ENCODE data around the gene LGALS9C. TPM values are rescaled to one million over a fixed set of nuclear protein-coding genes. Genes with fewer than 3 reads are reported as not detected.
A peak's percentile ranks its signal among the peaks of the same experiment; 100 is the strongest.
"Not testable (repeated sequence)": the region's sequence is repeated elsewhere in the genome, so short reads cannot be mapped to it uniquely, and the experiment has no call there.

The LGALS9C gene
- total RNA-seq, 2 experiments from 2014 or later, result 0.45 to 0.54 TPM

GRCh38 chr17:18487633-18488032, 11.0 kb downstream of the LGALS9C start:
- H3K36me3 Mint-ChIP-seq (ENCODE audit: low read depth); H3K9me3 Mint-ChIP-seq; H3K27ac Mint-ChIP-seq; H3K4me3 Mint-ChIP-seq; intact Hi-C loops (cut with micrococcal nuclease); CTCF ChIA-PET; H3K4me1 Mint-ChIP-seq (ENCODE audit: low read depth); DNase-seq; H3K27me3 Mint-ChIP-seq (ENCODE audit: low read depth): not testable (repeated sequence)

- H3K9me3 Mint-ChIP-seq; H3K4me1 Mint-ChIP-seq (ENCODE audit: low read depth); H3K4me3 Mint-ChIP-seq; H3K36me3 Mint-ChIP-seq (ENCODE audit: low read depth); H3K27me3 Mint-ChIP-seq (ENCODE audit: low read depth); intact Hi-C loops (cut with micrococcal nuclease); H3K27ac Mint-ChIP-seq; DNase-seq; CTCF ChIA-PET: not testable (repeated sequence)
Measured at GRCh38 chr17:18488622-18489021, 12.0 kb downstream of the LGALS9C start.

- DNase-seq; H3K4me1 Mint-ChIP-seq (ENCODE audit: low read depth); H3K4me3 Mint-ChIP-seq; H3K9me3 Mint-ChIP-seq; H3K27me3 Mint-ChIP-seq (ENCODE audit: low read depth); H3K36me3 Mint-ChIP-seq (ENCODE audit: low read depth); intact Hi-C loops (cut with micrococcal nuclease); H3K27ac Mint-ChIP-seq; CTCF ChIA-PET: not testable (repeated sequence)
Measured at GRCh38 chr17:18490016-18490415, 13.4 kb downstream of the LGALS9C start.

GRCh38 chr17:18492712-18493480, 16.3 kb downstream of the LGALS9C start:
- H3K27ac Mint-ChIP-seq, result peak overlapping the region; percentile 53
- intact Hi-C loops (cut with micrococcal nuclease); H3K27me3 Mint-ChIP-seq (ENCODE audit: low read depth); H3K36me3 Mint-ChIP-seq (ENCODE audit: low read depth); H3K4me3 Mint-ChIP-seq; H3K4me1 Mint-ChIP-seq (ENCODE audit: low read depth); H3K9me3 Mint-ChIP-seq; CTCF ChIA-PET: not testable (repeated sequence)
- peak; percentile 67 for DNase-seq

GRCh38 chr17:18494250-18494768, 17.7 kb downstream of the LGALS9C start:
- H3K9me3 Mint-ChIP-seq; H3K4me1 Mint-ChIP-seq (ENCODE audit: low read depth); CTCF ChIA-PET; DNase-seq; H3K27ac Mint-ChIP-seq; H3K27me3 Mint-ChIP-seq (ENCODE audit: low read depth); intact Hi-C loops (cut with micrococcal nuclease); H3K4me3 Mint-ChIP-seq; H3K36me3 Mint-ChIP-seq (ENCODE audit: low read depth): not testable (repeated sequence)

- CTCF ChIA-PET; H3K27me3 Mint-ChIP-seq (ENCODE audit: low read depth); H3K4me3 Mint-ChIP-seq; H3K36me3 Mint-ChIP-seq (ENCODE audit: low read depth); H3K9me3 Mint-ChIP-seq; DNase-seq; H3K4me1 Mint-ChIP-seq (ENCODE audit: low read depth); H3K27ac Mint-ChIP-seq; intact Hi-C loops (cut with micrococcal nuclease): not testable (repeated sequence)
Measured at GRCh38 chr17:18497044-18497443, 20.5 kb downstream of the LGALS9C start.

- DNase-seq; H3K9me3 Mint-ChIP-seq; intact Hi-C loops (cut with micrococcal nuclease); H3K36me3 Mint-ChIP-seq (ENCODE audit: low read depth); H3K4me1 Mint-ChIP-seq (ENCODE audit: low read depth); H3K4me3 Mint-ChIP-seq; CTCF ChIA-PET; H3K27ac Mint-ChIP-seq; H3K27me3 Mint-ChIP-seq (ENCODE audit: low read depth): not testable (repeated sequence)
Measured at GRCh38 chr17:18499100-18499499, 22.5 kb downstream of the LGALS9C start.

GRCh38 chr17:18499756-18500155, 23.2 kb downstream of the LGALS9C start:
- H3K9me3 Mint-ChIP-seq; H3K36me3 Mint-ChIP-seq (ENCODE audit: low read depth); H3K4me3 Mint-ChIP-seq; CTCF ChIA-PET; H3K27ac Mint-ChIP-seq; intact Hi-C loops (cut with micrococcal nuclease); DNase-seq; H3K27me3 Mint-ChIP-seq (ENCODE audit: low read depth); H3K4me1 Mint-ChIP-seq (ENCODE audit: low read depth): not testable (repeated sequence)

GRCh38 chr17:18500281-18500680, 23.7 kb downstream of the LGALS9C start:
- intact Hi-C loops (cut with micrococcal nuclease), result not testable (repeated sequence)

GRCh38 chr17:18500816-18501215, 24.2 kb downstream of the LGALS9C start:
- H3K27ac Mint-ChIP-seq; CTCF ChIA-PET; H3K4me3 Mint-ChIP-seq; H3K4me1 Mint-ChIP-seq (ENCODE audit: low read depth); H3K9me3 Mint-ChIP-seq; DNase-seq; H3K36me3 Mint-ChIP-seq (ENCODE audit: low read depth); H3K27me3 Mint-ChIP-seq (ENCODE audit: low read depth); intact Hi-C loops (cut with micrococcal nuclease): not testable (repeated sequence)

More at GRCh38 chr17:18500281-18500680, 23.7 kb downstream of the LGALS9C start:
- H3K9me3 Mint-ChIP-seq; DNase-seq; H3K27me3 Mint-ChIP-seq (ENCODE audit: low read depth); H3K36me3 Mint-ChIP-seq (ENCODE audit: low read depth); H3K4me3 Mint-ChIP-seq; CTCF ChIA-PET; H3K4me1 Mint-ChIP-seq (ENCODE audit: low read depth); H3K27ac Mint-ChIP-seq: not testable (repeated sequence)

- H3K4me3 Mint-ChIP-seq; CTCF ChIA-PET; H3K27ac Mint-ChIP-seq; intact Hi-C loops (cut with micrococcal nuclease); H3K9me3 Mint-ChIP-seq; H3K36me3 Mint-ChIP-seq (ENCODE audit: low read depth); H3K4me1 Mint-ChIP-seq (ENCODE audit: low read depth); H3K27me3 Mint-ChIP-seq (ENCODE audit: low read depth): not testable (repeated sequence)
- DNase-seq, result peak; percentile 10
Measured at GRCh38 chr17:18503221-18503620, 26.6 kb downstream of the LGALS9C start.

- DNase-seq; H3K4me1 Mint-ChIP-seq (ENCODE audit: low read depth); CTCF ChIA-PET: not testable (repeated sequence)
Measured at GRCh38 chr17:18507729-18508128, 31.1 kb downstream of the LGALS9C start.

GRCh38 chr17:18508667-18509066, 32.1 kb downstream of the LGALS9C start:
- DNase-seq; H3K9me3 Mint-ChIP-seq; H3K4me3 Mint-ChIP-seq; H3K36me3 Mint-ChIP-seq (ENCODE audit: low read depth); H3K27ac Mint-ChIP-seq; intact Hi-C loops (cut with micrococcal nuclease); H3K27me3 Mint-ChIP-seq (ENCODE audit: low read depth); CTCF ChIA-PET; H3K4me1 Mint-ChIP-seq (ENCODE audit: low read depth): not testable (repeated sequence)

More at GRCh38 chr17:18507729-18508128, 31.1 kb downstream of the LGALS9C start:
- H3K36me3 Mint-ChIP-seq (ENCODE audit: low read depth); H3K4me3 Mint-ChIP-seq; H3K27me3 Mint-ChIP-seq (ENCODE audit: low read depth); H3K27ac Mint-ChIP-seq; intact Hi-C loops (cut with micrococcal nuclease); H3K9me3 Mint-ChIP-seq: not testable (repeated sequence)
